ENCODE data around the gene TRIM8.

TRIM8 gene

DNA sequence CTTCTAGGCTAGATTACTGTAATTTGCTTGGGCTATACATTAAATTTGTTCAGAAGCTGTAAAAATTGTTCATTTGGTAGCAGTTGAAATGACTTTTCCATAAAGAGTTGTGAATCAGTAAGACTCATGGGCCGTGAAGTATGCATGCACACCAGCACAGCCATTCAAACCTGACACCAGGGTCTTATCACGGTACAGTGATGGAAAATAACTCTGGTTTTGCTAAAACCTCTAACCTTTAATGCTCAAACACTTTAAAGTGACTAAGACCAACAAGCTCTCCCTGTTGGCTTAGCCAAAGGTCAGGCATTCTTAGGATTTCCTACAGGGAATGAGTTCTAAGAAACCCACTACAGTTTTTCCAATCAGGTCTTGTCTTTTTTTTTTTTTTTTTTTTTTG lies 58.5 kb downstream of the TRIM8 start:
- no peak for FAIRE-seq
- no peak for DNase-seq (ENCODE audit: insufficient read length, low spot score)
- TF ChIP-seq, protein P1, sequence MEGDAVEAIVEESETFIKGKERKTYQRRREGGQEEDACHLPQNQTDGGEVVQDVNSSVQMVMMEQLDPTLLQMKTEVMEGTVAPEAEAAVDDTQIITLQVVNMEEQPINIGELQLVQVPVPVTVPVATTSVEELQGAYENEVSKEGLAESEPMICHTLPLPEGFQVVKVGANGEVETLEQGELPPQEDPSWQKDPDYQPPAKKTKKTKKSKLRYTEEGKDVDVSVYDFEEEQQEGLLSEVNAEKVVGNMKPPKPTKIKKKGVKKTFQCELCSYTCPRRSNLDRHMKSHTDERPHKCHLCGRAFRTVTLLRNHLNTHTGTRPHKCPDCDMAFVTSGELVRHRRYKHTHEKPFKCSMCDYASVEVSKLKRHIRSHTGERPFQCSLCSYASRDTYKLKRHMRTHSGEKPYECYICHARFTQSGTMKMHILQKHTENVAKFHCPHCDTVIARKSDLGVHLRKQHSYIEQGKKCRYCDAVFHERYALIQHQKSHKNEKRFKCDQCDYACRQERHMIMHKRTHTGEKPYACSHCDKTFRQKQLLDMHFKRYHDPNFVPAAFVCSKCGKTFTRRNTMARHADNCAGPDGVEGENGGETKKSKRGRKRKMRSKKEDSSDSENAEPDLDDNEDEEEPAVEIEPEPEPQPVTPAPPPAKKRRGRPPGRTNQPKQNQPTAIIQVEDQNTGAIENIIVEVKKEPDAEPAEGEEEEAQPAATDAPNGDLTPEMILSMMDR (IDR thresholded peaks at IDR 0.05; ENCODE audit: insufficient read depth, missing control alignments), result no peak

- DNase-seq (ENCODE audit: insufficient read length, low spot score) (no peak), FAIRE-seq (no peak)
- TF ChIP-seq, protein P1 (IDR thresholded peaks at IDR 0.05; ENCODE audit: insufficient read depth, missing control alignments), result no peak
These were observed 60.6 kb downstream of the TRIM8 start for GRCh38 chr10:102704915-102705314.

DNA sequence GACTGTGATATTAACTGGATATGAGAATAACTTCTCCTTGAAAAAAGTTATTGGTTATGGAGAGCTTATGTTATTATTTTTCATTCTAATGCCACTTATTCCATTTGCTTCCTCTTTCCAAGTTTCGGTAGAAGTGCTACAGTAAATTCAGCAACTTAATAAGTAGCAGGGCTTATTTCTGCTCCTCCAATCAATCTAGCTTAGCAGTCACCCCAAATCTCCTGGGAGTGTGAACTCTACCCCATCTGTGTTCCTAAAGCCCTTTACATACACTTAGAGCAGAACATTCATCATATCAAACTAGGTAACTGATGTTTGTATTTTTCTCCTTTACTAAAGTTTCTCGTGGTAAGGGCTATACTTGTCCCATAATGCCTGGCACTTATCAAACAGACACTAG lies 61.3 kb downstream of the TRIM8 start:
- DNase-seq (ENCODE audit: insufficient read length, low spot score), result no peak
- peak; percentile 60 for FAIRE-seq
- TF ChIP-seq, protein P1 (IDR thresholded peaks at IDR 0.05; ENCODE audit: insufficient read depth, missing control alignments), result no peak
